K562 (cell line): Measurements from ENCODE around the gene HDC. TPM values are rescaled to one million over a fixed set of nuclear protein-coding genes. Genes with fewer than 3 reads are reported as not detected.

Source experiments
- ATAC-seq: fragments of 200-7000 bp; cut with Tn5 transposase; 3 replicates; pipeline ENCODE4 v1.9.1; 2020; ENCODE audit warnings: moderate library complexity
- BruUV-seq: library from RNA; stranded (reverse); fragments of 400-500 nt; replicated peaks from 2 replicates; lab custom pipeline; 2021; lab: Mats Ljungman, UMichigan
- CTCF ChIA-PET: fragments of 300-600 bp; formaldehyde crosslinking; extraction: SDS; loops from one replicate; lab custom pipeline; 2021; ENCODE audit warnings: low intra/inter-chr PET ratio; lab: Yijun Ruan, JAX
- POLR2A ChIA-PET: fragments of 300-600, 350-650 bp; sonication (Branson Sonifier 250); formaldehyde crosslinking; extraction: SDS; loops from one replicate; lab custom pipeline; 2021; ENCODE audit warnings: antibody characterized with exemption, inconsistent platforms; lab: Yijun Ruan, JAX
- DNase-seq, 4 experiments: peaks; one replicate each; pipeline versions ENCODE4 v3.0.0 to v3.0.0-alpha.2; 2011 to 2018; ENCODE audit warnings: low spot score in 3 of 4, mixed read lengths in 3 of 4; ENCODE audit errors: extremely low read depth in 1 of 4
- FAIRE-seq: peaks from 2 replicates; lab custom pipeline; 2011; peaks lifted over from hg19 to GRCh38; lab: Jason Lieb, UNC
- H2AFZ ChIP-seq: 2 replicates; pipeline ENCODE4 v1.6.0; 2011; ENCODE audit warnings: low read depth, low read length, control low read depth, inconsistent platforms
- H3K27ac ChIP-seq: fragments of 200-600 bp; 3 replicates; pipeline ENCODE4 v1.8.0; 2011; ENCODE audit warnings: low read depth, mild to moderate bottlenecking, control low read depth, inconsistent platforms, low read length, moderate library complexity, mixed read lengths; ENCODE audit errors: extremely low read depth
- H3K27me3 ChIP-seq, 2 experiments: fragments of 300-600 bp in 1 of 2; 2 replicates in 1 of 2; 3 replicates in 1 of 2; pipeline versions ENCODE4 v1.6.0 to v1.8.0; 2011; ENCODE audit warnings: inconsistent platforms in 2 of 2, low read length in 2 of 2, mild to moderate bottlenecking in 1 of 2, mixed read lengths in 1 of 2, moderate library complexity in 1 of 2; ENCODE audit not compliant: control insufficient read depth in 2 of 2, insufficient read depth in 2 of 2
- H3K36me3 ChIP-seq: fragments of 300-600 bp; 3 replicates; pipeline ENCODE4 v1.8.0; 2011; ENCODE audit warnings: mild to moderate bottlenecking, low read length, inconsistent platforms; ENCODE audit not compliant: control insufficient read depth, insufficient read depth
- H3K4me1 ChIP-seq, 2 experiments: fragments of 200-600 bp in 1 of 2; replicated peaks in 1 of 2; 2 replicates in 1 of 2; 3 replicates in 1 of 2; pipeline versions ENCODE4 v1.5.1 to v1.8.0; 2011; ENCODE audit warnings: inconsistent platforms in 2 of 2, low read length in 2 of 2, mild to moderate bottlenecking in 1 of 2, mixed read lengths in 1 of 2, moderate library complexity in 1 of 2; ENCODE audit not compliant: control insufficient read depth in 2 of 2, insufficient read depth in 2 of 2
- H3K4me2 ChIP-seq: 2 replicates; pipeline ENCODE4 v1.6.1; 2011; ENCODE audit warnings: low read length, control low read depth, inconsistent platforms, mixed read lengths; ENCODE audit not compliant: insufficient read depth
- H3K4me3 ChIP-seq: fragments of 200-600 bp; sonication (generic), shearing (Covaris generic); 2 replicates; pipeline ENCODE4 v1.5.1; 2016; ENCODE audit warnings: control low read depth, inconsistent platforms
- H3K79me2 ChIP-seq: fragments of 200-600 bp; 3 replicates; pipeline ENCODE4 v1.8.0; 2011; ENCODE audit warnings: low read length, inconsistent platforms; ENCODE audit not compliant: control insufficient read depth, insufficient read depth
- H3K9ac ChIP-seq, 2 experiments: 2 replicates each; pipeline versions ENCODE4 v1.6.0 to v1.6.1; 2011; ENCODE audit warnings: low read depth in 2 of 2, low read length in 2 of 2, control low read depth in 1 of 2, inconsistent platforms in 1 of 2, mild to moderate bottlenecking in 1 of 2, mixed read lengths in 1 of 2; ENCODE audit not compliant: insufficient read depth in 1 of 2
- H3K9me1 ChIP-seq: one replicate; pipeline ENCODE4 v1.6.0; 2011; ENCODE audit warnings: inconsistent platforms, mild to moderate bottlenecking, low read length, moderate library complexity; ENCODE audit not compliant: control insufficient read depth, insufficient read depth
- H3K9me3 ChIP-seq: replicated peaks from 2 replicates; pipeline ENCODE4 v1.5.1; 2011; ENCODE audit warnings: low read depth, low read length, inconsistent platforms; ENCODE audit not compliant: control insufficient read depth, insufficient read depth
- H4K20me1 ChIP-seq: replicated peaks from 2 replicates; pipeline ENCODE4 v1.6.1; 2011; ENCODE audit warnings: low read length, inconsistent platforms, mixed read lengths; ENCODE audit not compliant: control insufficient read depth, insufficient read depth
- GTF2F1 ChIP-seq: IDR thresholded peaks from 2 replicates; pipeline ENCODE4 v1.6.1; 2011; ENCODE audit warnings: low read depth, low read length, improper control_type of control experiment
- KLF1 ChIP-seq: fragments of 450-650 bp; IDR thresholded peaks from 2 replicates; pipeline ENCODE4 v1.6.1; 2016; ENCODE audit warnings: missing genetic modification characterization, missing compliant biosample characterization
- MEF2D ChIP-seq: conservative IDR thresholded peaks from 2 replicates; pipeline ENCODE4 v1.6.1; 2016; ENCODE audit warnings: low read depth, missing genetic modification characterization, missing compliant biosample characterization
- MYC ChIP-seq, 2 experiments: fragments of 250-450 bp in 1 of 2; sonication (Bioruptor Pico) in 1 of 2; IDR thresholded peaks; 2 replicates each; pipeline versions ENCODE4 v1.5.1 to v1.6.1; 2012 to 2021; ENCODE audit warnings: low read depth in 2 of 2, borderline replicate concordance in 1 of 2, improper control_type of control experiment in 1 of 2, low read length in 1 of 2, mild to moderate bottlenecking in 1 of 2, moderate library complexity in 1 of 2
- PTTG1 ChIP-seq: fragments of 450-650 bp; IDR thresholded peaks from 2 replicates; pipeline ENCODE4 v1.6.1; 2016; ENCODE audit warnings: low read depth, mild to moderate bottlenecking, missing genetic modification characterization, missing compliant biosample characterization
- RAD21 ChIP-seq, 2 experiments: fragments of 250-450 bp in 1 of 2; fragments of 450-650 bp in 1 of 2; sonication (Bioruptor Pico) in 1 of 2; formaldehyde crosslinking in 1 of 2; IDR thresholded peaks in 1 of 2; conservative IDR thresholded peaks in 1 of 2; 2 replicates each; pipeline versions ENCODE4 v1.4.0 to v1.8.0; 2020 to 2022; ENCODE audit warnings: mild to moderate bottlenecking in 2 of 2, moderate library complexity in 1 of 2
- WGBS: fragments of 100-300 bp; shearing (Covaris generic); methylation state at CpG from one replicate; pipeline ENCODE4 v1.1.6; 2016; ENCODE audit warnings: low coverage, mixed read lengths; ENCODE audit not compliant: insufficient coverage; ENCODE audit errors: missing lambda C conversion rate; 5-methylcytosine and 5-hydroxymethylcytosine counted together
- in situ Hi-C: fragments of 300-500 bp; cut with MboI; formaldehyde crosslinking; loops from 4 replicates; pipeline ENCODE4 v1.15.0; 2018; ENCODE audit warnings: inconsistent platforms, mixed read lengths
- intact Hi-C: fragments of 100-400 bp; cut with micrococcal nuclease; formaldehyde crosslinking; loops from 2 replicates; pipeline ENCODE4 v1.14.2; 2022
- polyA plus RNA-seq, 8 experiments: library from polyadenylated mRNA; depleted of rRNA in 4 of 8; stranded (reverse) in 5 of 8; unstranded in 3 of 8; fragments of >200 nt; fragmentation: Nextera tagmentation in 2 of 8; fragmentation: Illumina TruSeq in 1 of 8; extraction: Ambion mirVana in 2 of 8; extraction: Trizol in 1 of 8; gene quantifications; 2 replicates each; pipeline versions ENCODE4 v1.2.1 to v1.2.3, GENCODE V29; 2011 to 2014; ENCODE audit warnings: inconsistent platforms in 1 of 8, missing spikeins in 1 of 8
- total RNA-seq, 7 experiments: library from RNA; depleted of rRNA in 6 of 7; stranded (reverse); fragments of >200 nt in 6 of 7; fragmentation: Illumina TruSeq in 2 of 7; extraction: Trizol in 2 of 7; gene quantifications; 2 replicates each; pipeline versions ENCODE4 v1.2.1 to v1.2.3, GENCODE V29; 2011 to 2021; ENCODE audit warnings: low replicate concordance in 1 of 7
- TF ChIP-seq, protein P1 (sequence below), 3 experiments: IDR thresholded peaks in 2 of 3; conservative IDR thresholded peaks in 1 of 3; 2 replicates each; pipeline ENCODE4 v1.5.1; 2011 to 2012; ENCODE audit warnings: low read length in 3 of 3, mild to moderate bottlenecking in 3 of 3, control low read depth in 2 of 3, improper control_type of control experiment in 1 of 3, inconsistent platforms in 1 of 3, low read depth in 1 of 3, mixed read lengths in 1 of 3, moderate library complexity in 1 of 3; ENCODE audit not compliant: insufficient read depth in 2 of 3
- TF ChIP-seq, protein P2 (sequence below): fragments of 450-650 bp; formaldehyde crosslinking; IDR thresholded peaks from 2 replicates; pipeline ENCODE4 v1.4.0; 2020; ENCODE audit warnings: mild to moderate bottlenecking, moderate library complexity
- TF ChIP-seq, protein P3 (sequence below): fragments of 200-800 bp; sonication (Bioruptor generic); IDR thresholded peaks from 2 replicates; pipeline ENCODE4 v1.6.1; 2017; ENCODE audit warnings: missing genetic modification characterization, missing compliant biosample characterization
- TF ChIP-seq, protein P4 (sequence below), 2 experiments: IDR thresholded peaks in 1 of 2; conservative IDR thresholded peaks in 1 of 2; 2 replicates each; pipeline ENCODE4 v1.6.1; 2016; ENCODE audit warnings: low read depth in 2 of 2, mild to moderate bottlenecking in 1 of 2, missing compliant biosample characterization in 1 of 2, missing genetic modification characterization in 1 of 2, moderate library complexity in 1 of 2

The HDC gene
- total and polyA plus RNA-seq, 9 of the 15 experiments (the other 6 are each of a cell fraction or from before 2014, with no cell fraction given): 0.26 to 5.3 (median 0.99) TPM

DNA sequence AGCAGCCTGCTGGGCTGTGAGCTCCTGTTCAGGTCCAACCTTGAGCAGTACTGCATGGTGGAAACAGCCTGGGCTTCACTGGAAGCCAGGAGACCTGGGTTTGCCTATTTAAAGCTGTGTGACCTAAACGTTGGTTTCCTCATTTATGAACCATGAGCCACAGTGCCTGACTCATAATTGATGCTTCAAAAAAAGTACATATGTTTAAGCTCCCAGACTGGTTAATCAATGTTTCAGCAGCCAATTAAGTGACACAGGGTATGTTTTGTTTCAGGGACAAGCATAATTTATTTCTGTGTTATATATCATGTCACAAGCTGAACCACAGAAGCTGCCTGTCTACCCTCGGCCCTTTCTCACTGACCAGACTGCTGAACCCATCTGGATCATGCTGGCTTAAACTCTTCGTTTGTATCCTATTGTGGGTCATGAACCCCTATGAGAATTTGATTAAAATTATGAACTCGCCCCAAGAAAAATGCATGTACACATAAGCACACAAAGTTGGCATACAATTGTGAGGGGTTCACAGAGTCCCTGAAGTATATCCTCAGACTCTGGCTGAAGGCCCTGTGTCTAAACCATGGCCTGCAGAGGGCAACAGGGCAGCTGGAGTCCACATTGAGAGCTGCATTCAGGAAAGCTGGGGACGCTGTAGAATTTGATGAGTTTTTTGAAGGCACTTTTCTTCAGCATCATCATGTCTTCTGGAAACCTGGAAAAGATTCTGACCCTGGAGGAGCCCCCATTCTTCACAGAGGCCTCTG, 23.7 kb downstream of the HDC start:
- Histone ChIP-seq H3K4me3 (no peak overlapping the region), H3K9ac (no peak overlapping the region), H3K36me3 (no peaks in the 10 kb centered on the region), H3K9me1 (no peaks in the 10 kb centered on the region), H3K4me1 (peaks cover 7 to 10% of the 10 kb centered on the region in 2 experiments; a peak in 3 of 5 replicates), H3K4me2 (no peak overlapping the region), H3K27me3 (no peaks in the 10 kb centered on the region), H4K20me1 (no peaks in the 10 kb centered on the region), H3K79me2 (no peaks in the 10 kb centered on the region), H2AFZ (peak overlapping the region; percentile 60), H3K9me3 (no peaks in the 10 kb centered on the region), H3K27ac (no peak overlapping the region)
- POLR2A ChIA-PET: interaction anchor here (0.5 to 2.2 kb wide), 7 partner anchors 10 to 1345 kb away, joined by 3 to 6 read pairs (median 3); partner anchors contain the start of gene SLC27A2
- FAIRE-seq (no peak), DNase-seq (peak in 1 of 4 experiments; percentile 31), ATAC-seq (peak; percentile 79)
- CTCF ChIA-PET: interaction anchor here (1.6 kb wide), 1 partner anchor 75 kb away, joined by 3 read pairs; no protein-coding TSS in a partner anchor
- intact Hi-C loops (no loop called here), in situ Hi-C loops (no loop called here)
- BruUV-seq: no TSS peak
- WGBS: 43% methylated on average over 5 of the region's 5 CpGs
- TF ChIP-seq, protein P1, sequence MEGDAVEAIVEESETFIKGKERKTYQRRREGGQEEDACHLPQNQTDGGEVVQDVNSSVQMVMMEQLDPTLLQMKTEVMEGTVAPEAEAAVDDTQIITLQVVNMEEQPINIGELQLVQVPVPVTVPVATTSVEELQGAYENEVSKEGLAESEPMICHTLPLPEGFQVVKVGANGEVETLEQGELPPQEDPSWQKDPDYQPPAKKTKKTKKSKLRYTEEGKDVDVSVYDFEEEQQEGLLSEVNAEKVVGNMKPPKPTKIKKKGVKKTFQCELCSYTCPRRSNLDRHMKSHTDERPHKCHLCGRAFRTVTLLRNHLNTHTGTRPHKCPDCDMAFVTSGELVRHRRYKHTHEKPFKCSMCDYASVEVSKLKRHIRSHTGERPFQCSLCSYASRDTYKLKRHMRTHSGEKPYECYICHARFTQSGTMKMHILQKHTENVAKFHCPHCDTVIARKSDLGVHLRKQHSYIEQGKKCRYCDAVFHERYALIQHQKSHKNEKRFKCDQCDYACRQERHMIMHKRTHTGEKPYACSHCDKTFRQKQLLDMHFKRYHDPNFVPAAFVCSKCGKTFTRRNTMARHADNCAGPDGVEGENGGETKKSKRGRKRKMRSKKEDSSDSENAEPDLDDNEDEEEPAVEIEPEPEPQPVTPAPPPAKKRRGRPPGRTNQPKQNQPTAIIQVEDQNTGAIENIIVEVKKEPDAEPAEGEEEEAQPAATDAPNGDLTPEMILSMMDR (IDR thresholded peaks at IDR 0.05 in 2 of 3, conservative IDR thresholded peaks at IDR 0.05 in 1 of 3; ENCODE audit: insufficient read depth in 2 of 3, low read depth in 1 of 3, low read length in 3 of 3): peak in 2 of 3 experiments; percentile 41 to 52; a peak in 3 of 6 replicates
- TF ChIP-seq, protein P2, sequence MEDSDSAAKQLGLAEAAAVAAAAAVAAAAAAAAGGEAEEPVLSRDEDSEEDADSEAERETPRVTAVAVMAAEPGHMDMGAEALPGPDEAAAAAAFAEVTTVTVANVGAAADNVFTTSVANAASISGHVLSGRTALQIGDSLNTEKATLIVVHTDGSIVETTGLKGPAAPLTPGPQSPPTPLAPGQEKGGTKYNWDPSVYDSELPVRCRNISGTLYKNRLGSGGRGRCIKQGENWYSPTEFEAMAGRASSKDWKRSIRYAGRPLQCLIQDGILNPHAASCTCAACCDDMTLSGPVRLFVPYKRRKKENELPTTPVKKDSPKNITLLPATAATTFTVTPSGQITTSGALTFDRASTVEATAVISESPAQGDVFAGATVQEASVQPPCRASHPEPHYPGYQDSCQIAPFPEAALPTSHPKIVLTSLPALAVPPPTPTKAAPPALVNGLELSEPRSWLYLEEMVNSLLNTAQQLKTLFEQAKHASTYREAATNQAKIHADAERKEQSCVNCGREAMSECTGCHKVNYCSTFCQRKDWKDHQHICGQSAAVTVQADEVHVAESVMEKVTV (CRISPR knock-in tag): 0 out of 2 replicates have a peak, but pooled peaks have one; percentile 7
- TF ChIP-seq MEF2D (tag): no peak
- TF ChIP-seq MYC (IDR thresholded peaks at IDR 0.05; ENCODE audit: low read depth, low read length): no peak
- peak; percentile 29; the same call in 1 of the 2 replicates for TF ChIP-seq MYC (CRISPR knock-in tag; IDR thresholded peaks at IDR 0.05; ENCODE audit: borderline replicate concordance, low read depth)
- TF ChIP-seq, protein P3, sequence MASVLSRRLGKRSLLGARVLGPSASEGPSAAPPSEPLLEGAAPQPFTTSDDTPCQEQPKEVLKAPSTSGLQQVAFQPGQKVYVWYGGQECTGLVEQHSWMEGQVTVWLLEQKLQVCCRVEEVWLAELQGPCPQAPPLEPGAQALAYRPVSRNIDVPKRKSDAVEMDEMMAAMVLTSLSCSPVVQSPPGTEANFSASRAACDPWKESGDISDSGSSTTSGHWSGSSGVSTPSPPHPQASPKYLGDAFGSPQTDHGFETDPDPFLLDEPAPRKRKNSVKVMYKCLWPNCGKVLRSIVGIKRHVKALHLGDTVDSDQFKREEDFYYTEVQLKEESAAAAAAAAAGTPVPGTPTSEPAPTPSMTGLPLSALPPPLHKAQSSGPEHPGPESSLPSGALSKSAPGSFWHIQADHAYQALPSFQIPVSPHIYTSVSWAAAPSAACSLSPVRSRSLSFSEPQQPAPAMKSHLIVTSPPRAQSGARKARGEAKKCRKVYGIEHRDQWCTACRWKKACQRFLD (CRISPR knock-in tag): 0 out of 2 replicates have a peak, but pooled peaks have one; percentile 10
- no peak for TF ChIP-seq KLF1 (tag)
- no peak for TF ChIP-seq PTTG1 (tag)
- no peak for TF ChIP-seq GTF2F1
- TF ChIP-seq RAD21 (CRISPR knock-in tag; conservative IDR thresholded peaks at IDR 0.05 in 1 of 2, IDR thresholded peaks at IDR 0.05 in 1 of 2): peak; percentile 42 to 49
- TF ChIP-seq, protein P4, sequence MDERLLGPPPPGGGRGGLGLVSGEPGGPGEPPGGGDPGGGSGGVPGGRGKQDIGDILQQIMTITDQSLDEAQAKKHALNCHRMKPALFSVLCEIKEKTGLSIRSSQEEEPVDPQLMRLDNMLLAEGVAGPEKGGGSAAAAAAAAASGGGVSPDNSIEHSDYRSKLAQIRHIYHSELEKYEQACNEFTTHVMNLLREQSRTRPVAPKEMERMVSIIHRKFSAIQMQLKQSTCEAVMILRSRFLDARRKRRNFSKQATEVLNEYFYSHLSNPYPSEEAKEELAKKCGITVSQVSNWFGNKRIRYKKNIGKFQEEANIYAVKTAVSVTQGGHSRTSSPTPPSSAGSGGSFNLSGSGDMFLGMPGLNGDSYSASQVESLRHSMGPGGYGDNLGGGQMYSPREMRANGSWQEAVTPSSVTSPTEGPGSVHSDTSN (CRISPR knock-in tag; IDR thresholded peaks at IDR 0.05; ENCODE audit: low read depth): no peak
- TF ChIP-seq, protein P4 (tag; conservative IDR thresholded peaks at IDR 0.05; ENCODE audit: low read depth): 0 out of 2 replicates have a peak, but pooled peaks have one; percentile 36
